Measurements from ENCODE around the gene ROGDI.
A peak's percentile ranks its signal among the peaks of the same experiment; 100 is the strongest.

ROGDI gene

GRCh38 chr16:4803898-4804762 lies 1.7 kb upstream of the ROGDI start:
- peaks cover 58% of the 10 kb centered on the region for H3K36me3 ChIP-seq
- H3K9me3 ChIP-seq, result no peaks in the 10 kb centered on the region
- H3K27ac ChIP-seq, result peak overlapping the region; percentile 91
- no peaks in the 10 kb centered on the region for H3K27me3 ChIP-seq
- no peak for TF ChIP-seq CTCF (IDR thresholded peaks at IDR 0.05)
- H3K4me3 ChIP-seq (ENCODE audit: low read depth in 1 of 2, low read length in 1 of 2), result peak overlapping the region; percentile 79 to 100
- H3K4me1 ChIP-seq (ENCODE audit: control insufficient read depth in 1 of 2, insufficient read depth in 1 of 2, low read depth in 1 of 2, low read length in 1 of 2), result peaks cover 33 to 40% of the 10 kb centered on the region in 2 experiments

- Histone ChIP-seq H3K36me3 (peaks cover 58% of the 10 kb centered on the region), H3K4me3 (ENCODE audit: low read depth in 1 of 2, low read length in 1 of 2) (peak overlapping the region; percentile 79 to 100), H3K4me1 (ENCODE audit: control insufficient read depth in 1 of 2, insufficient read depth in 1 of 2, low read depth in 1 of 2, low read length in 1 of 2) (peaks cover 33 to 40% of the 10 kb centered on the region in 2 experiments), H3K9me3 (no peaks in the 10 kb centered on the region), H3K27me3 (no peaks in the 10 kb centered on the region), H3K27ac (peak overlapping the region; percentile 91)
- TF ChIP-seq CTCF (IDR thresholded peaks at IDR 0.05), result no peak
These were observed 990 bp upstream of the ROGDI start for GRCh38 chr16:4803401-4803844.

- peaks cover 33 to 40% of the 10 kb centered on the region in 2 experiments for H3K4me1 ChIP-seq (ENCODE audit: control insufficient read depth in 1 of 2, insufficient read depth in 1 of 2, low read depth in 1 of 2, low read length in 1 of 2)
- peak overlapping the region; percentile 79 to 100 for H3K4me3 ChIP-seq (ENCODE audit: low read depth in 1 of 2, low read length in 1 of 2)
- peak; percentile 52 for TF ChIP-seq CTCF (IDR thresholded peaks at IDR 0.05)
- H3K36me3 ChIP-seq, result peaks cover 58% of the 10 kb centered on the region
- no peaks in the 10 kb centered on the region for H3K9me3 ChIP-seq
- H3K27me3 ChIP-seq, result no peaks in the 10 kb centered on the region
- peak overlapping the region; percentile 91 for H3K27ac ChIP-seq
These were observed 340 bp upstream of the ROGDI start for GRCh38 chr16:4802659-4803287.

GRCh38 chr16:4801051-4801961 lies 1.1 kb downstream of the ROGDI start:
- peaks cover 33 to 40% of the 10 kb centered on the region in 2 experiments for H3K4me1 ChIP-seq (ENCODE audit: control insufficient read depth in 1 of 2, insufficient read depth in 1 of 2, low read depth in 1 of 2, low read length in 1 of 2)
- no peaks in the 10 kb centered on the region for H3K27me3 ChIP-seq
- no peaks in the 10 kb centered on the region for H3K9me3 ChIP-seq
- no peak for TF ChIP-seq CTCF (IDR thresholded peaks at IDR 0.05)
- H3K4me3 ChIP-seq (ENCODE audit: low read depth in 1 of 2, low read length in 1 of 2), result peak overlapping the region; percentile 79 to 100
- H3K27ac ChIP-seq, result peak overlapping the region; percentile 91
- H3K36me3 ChIP-seq, result peaks cover 62% of the 10 kb centered on the region

Measured in neutrophil (primary cell).